ENCODE data around the gene PLCB3.

The PLCB3 gene

DNA sequence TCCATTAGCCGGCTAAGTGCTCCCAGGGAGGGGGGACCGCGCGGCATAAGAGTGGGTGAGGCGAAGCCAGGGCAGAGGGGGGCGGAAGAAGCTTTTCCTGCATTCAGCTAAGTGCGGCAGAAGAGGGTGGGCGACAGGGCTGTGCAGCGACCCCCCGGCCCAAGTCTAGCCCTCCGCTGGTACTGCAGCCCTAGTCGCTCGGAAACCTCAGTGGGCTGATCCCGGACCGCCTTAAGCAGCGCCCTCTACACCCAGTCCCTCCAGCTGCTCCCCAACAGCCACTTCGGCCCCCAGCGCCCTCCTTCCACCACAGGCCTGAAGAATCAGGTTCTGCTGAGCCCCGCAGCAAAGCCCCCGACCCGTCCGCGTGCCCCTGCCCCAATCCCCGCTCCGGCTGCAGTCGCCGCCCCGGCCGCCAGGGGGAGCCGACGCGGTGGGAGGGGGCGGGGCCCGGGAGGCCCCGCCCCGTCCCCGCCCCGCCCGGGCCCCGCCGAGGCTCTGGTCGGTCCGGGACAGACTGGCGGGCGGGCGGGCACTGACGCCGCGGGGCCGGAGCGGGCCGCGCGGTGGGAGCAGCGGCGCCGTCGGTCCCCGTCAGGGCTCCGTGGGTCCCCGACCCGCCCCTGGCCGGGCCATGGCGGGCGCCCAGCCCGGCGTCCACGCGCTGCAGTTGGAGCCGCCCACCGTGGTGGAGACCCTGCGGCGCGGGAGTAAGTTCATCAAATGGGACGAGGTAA, at the start of gene PLCB3:
TSS of gene PLCB3 (plus strand) at position 515 of the 737 bp plus-strand sequence. CDS start at position 635, 120 bp downstream.
- peak in 1 of 4 experiments; percentile 51 for DNase-seq (ENCODE audit: low read depth in 4 of 4, low spot score in 1 of 4)

GRCh38 chr11:64201543-64201942, 49.8 kb upstream of the PLCB3 start:
- no peak for DNase-seq (ENCODE audit: low read depth in 4 of 4, low spot score in 1 of 4)

- no peak for DNase-seq (ENCODE audit: low read depth in 4 of 4, low spot score in 1 of 4)
Observed at GRCh38 chr11:64202992-64203391, 48.3 kb upstream of the PLCB3 start.

- DNase-seq (ENCODE audit: low read depth in 4 of 4, low spot score in 1 of 4) = no peak
Observed at GRCh38 chr11:64203421-64204079, 47.8 kb upstream of the PLCB3 start.

GRCh38 chr11:64204080-64204440, 47.3 kb upstream of the PLCB3 start:
- DNase-seq (ENCODE audit: low read depth in 4 of 4, low spot score in 1 of 4) = no peak

- peak in 1 of 4 experiments; percentile 59 for DNase-seq (ENCODE audit: low read depth in 4 of 4, low spot score in 1 of 4)
Observed at GRCh38 chr11:64204464-64204989, 46.8 kb upstream of the PLCB3 start.

DNA sequence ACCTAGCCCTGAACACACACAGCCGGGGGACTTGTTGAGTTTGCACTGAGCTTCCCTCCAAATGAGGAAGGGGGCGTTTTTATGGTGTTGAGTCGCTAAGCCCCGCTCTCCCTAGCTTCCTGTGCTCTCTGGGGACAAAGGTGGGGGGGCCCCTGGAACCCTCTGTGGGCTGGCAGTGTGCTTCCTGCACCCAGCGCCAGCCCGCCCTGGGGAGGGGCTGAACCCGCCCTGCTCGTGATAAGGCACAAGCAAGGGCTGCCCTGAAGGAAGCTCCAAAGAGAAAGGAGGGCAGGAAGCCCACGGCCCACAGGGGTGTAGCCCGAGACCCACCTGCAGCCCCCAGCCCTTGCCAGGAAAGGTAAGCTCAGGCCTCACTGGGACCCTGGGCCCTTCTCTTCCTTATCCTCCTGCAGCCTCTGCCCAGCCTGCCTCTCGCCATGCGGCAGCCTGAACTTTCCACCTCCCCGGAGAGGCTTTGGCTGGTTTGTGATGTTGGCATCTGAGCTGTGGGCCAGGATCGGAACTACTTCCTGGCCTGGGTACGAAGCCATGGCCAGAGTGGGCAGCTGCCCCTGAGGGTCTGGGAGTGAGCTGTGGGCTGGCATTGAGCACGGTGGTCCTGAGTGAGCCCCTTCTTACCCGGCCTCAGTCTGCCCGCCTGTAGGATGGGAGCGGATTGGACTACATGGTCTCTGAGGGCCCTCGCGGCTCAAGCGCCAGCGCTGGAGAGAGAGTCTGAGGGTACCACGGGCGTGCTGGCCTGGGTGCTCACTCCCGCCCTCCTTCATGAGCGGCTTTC, 44.7 kb upstream of the PLCB3 start, which contains the start of gene FERMT3:
TSS of gene FERMT3 (plus strand) at position 265 of the 799 bp plus-strand sequence. CDS start 644 bp downstream, outside the sequence.
- peak in 2 of 4 experiments; percentile 69 to 82 for DNase-seq (ENCODE audit: low read depth in 4 of 4, low spot score in 1 of 4)

DNA sequence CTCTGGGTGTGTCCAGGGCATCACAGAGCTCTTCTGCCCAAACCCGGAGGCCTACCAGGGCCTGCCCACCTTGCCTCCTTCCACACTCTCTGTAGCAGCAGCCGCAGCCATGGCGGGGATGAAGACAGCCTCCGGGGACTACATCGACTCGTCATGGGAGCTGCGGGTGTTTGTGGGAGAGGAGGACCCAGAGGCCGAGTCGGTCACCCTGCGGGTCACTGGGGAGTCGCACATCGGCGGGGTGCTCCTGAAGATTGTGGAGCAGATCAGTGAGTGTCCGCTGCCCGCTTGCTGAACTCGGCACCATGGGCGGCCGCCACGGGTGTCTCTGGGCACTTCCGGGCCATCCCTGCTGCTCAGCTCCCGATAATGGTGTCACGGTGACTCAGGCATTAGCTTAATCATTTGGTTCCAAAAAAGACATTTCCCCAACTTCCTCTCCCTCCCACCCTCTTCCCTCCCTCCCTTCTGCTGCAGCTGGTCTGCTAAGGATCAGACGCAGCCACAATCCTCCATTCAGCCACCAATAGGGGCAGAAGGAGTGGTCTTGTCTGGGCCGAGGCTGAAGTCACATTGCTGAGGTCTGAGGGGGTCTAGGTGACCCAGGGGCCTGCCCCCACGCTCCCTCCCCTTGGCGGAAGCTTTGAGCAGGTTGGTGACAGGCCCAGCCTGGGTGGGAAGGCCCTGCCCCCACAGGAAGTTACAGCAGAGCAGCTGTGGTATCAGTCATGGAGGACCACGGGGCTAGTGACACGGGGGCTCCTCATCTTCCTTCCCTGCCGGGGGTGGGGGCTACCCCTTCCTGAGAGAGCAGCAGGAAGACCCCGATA, 43.9 kb upstream of the PLCB3 start:
- peak in 3 of 4 experiments; percentile 59 to 82 (median 74) for DNase-seq (ENCODE audit: low read depth in 4 of 4, low spot score in 1 of 4)

DNA sequence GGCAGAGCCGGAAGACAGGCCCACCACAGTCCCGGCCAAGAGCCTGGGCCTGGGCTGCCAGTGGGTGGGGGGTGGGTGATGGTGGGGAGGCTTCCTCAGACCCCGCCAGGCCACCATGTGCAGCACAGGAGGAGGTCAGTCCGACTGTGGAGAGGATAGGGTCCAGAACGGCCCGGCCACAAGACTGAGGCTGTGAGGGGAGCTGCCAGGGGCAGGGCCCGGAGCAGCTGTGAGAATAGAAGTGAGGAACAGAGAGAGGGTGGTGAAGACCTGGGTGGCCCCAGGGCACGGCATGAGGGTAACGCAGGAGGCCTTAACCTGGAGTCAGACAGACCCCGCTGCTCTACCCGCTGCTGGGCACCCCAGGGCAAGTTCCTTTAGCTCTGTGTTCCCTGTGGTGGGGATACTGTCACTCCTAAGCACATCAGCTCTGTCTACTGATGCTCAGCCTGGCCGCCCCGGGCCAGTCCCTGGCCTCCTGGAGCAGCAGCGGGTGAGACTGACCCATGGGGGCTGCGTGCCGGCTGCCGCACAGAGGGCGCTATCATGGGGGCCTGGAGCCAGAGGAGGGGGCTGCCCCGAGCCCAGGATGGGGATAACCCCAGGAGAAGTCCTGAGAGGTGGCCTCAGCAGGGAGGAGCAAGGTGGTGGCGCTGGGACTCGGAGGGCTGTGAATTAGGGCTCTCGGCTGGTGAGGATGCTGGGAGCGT, 43.1 kb upstream of the PLCB3 start:
- DNase-seq (ENCODE audit: low read depth in 4 of 4, low spot score in 1 of 4) = no peak

GRCh38 chr11:64208796-64209562, 42.4 kb upstream of the PLCB3 start:
- DNase-seq (ENCODE audit: low read depth in 4 of 4, low spot score in 1 of 4) = no peak

DNA sequence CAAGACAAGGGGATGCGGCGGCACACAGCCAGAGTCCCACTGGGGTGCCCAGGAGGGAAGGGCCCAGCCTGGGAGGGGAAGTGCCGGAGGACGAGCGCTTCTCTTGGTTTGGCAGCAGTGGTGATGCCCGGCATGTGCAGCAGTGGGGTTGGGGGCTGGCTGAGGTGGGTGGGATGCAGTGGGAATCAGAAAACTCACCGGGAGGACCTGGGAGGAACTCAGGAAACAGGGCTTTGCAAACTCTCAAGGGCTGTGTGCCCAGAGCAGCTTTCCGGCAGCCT, 41.8 kb upstream of the PLCB3 start:
- DNase-seq (ENCODE audit: low read depth in 4 of 4, low spot score in 1 of 4) = no peak

DNA sequence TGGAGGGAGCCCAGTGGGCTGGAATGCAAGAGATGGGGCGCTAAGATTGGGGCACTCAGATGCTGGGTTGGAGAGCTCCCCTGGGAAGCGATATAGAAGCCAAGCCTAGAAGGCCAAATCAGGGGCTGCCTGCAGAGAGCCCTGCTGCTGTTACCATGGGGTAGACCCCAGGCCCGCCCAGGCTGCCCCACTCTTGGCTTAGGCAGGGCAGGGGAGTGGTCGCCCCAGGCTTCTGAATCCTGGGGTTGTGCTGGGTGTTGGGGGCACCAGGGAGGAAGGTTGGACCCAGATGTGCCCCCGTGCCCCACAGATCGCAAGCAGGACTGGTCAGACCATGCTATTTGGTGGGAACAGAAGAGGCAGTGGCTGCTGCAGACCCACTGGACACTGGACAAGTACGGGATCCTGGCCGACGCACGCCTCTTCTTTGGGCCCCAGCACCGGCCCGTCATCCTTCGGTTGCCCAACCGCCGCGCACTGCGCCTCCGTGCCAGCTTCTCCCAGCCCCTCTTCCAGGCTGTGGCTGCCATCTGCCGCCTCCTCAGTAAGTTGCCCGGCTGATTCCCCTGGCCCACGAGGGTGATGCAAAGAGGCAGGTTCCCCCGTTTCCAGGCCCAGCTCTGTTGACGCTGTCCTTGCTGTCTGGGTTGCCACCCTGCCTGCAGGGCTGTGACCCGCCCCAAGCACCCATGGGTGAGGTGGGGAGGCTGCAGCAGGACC, 40.9 kb upstream of the PLCB3 start:
- no peak for DNase-seq (ENCODE audit: low read depth in 4 of 4, low spot score in 1 of 4)

GRCh38 chr11:64211181-64211872, 40.0 kb upstream of the PLCB3 start:
- DNase-seq (ENCODE audit: low read depth in 4 of 4, low spot score in 1 of 4) = no peak

- no peak for DNase-seq (ENCODE audit: low read depth in 4 of 4, low spot score in 1 of 4)
Observed at GRCh38 chr11:64216879-64217278, 34.5 kb upstream of the PLCB3 start.

- no peak for DNase-seq (ENCODE audit: low read depth in 4 of 4, low spot score in 1 of 4)
Observed at GRCh38 chr11:64218628-64219353, 32.5 kb upstream of the PLCB3 start.

DNA sequence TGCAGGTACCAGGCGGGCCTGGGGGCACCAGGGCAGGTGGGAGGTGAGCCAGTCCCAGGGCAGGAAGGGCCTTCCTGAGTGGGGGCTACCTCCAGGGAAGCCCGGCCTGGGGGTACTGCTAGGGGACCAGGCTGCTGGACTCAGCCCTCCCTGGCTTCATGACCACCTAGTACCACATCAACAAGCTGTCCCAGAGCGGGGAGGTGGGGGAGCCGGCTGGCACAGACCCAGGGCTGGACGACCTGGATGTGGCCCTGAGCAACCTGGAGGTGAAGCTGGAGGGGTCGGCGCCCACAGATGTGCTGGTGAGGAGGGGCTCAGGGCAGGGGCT, 32.0 kb upstream of the PLCB3 start:
- DNase-seq (ENCODE audit: low read depth in 4 of 4, low spot score in 1 of 4) = no peak

- no peak for DNase-seq (ENCODE audit: low read depth in 4 of 4, low spot score in 1 of 4)
Observed at GRCh38 chr11:64219755-64220154, 31.6 kb upstream of the PLCB3 start.

- no peak for DNase-seq (ENCODE audit: low read depth in 4 of 4, low spot score in 1 of 4)
Observed at GRCh38 chr11:64220271-64220670, 31.1 kb upstream of the PLCB3 start.

Measured in stimulated activated CD4-positive, alpha-beta T cell treated with anti-CD3 and anti-CD28 coated beads, Interleukin-1b, Interleukin-23, amount 100 ng/mL, for 24 hours (primary cell).